ENCODE results near the gene PSMA2.
"Not testable (repeated sequence)": the region's sequence is repeated elsewhere in the genome, so short reads cannot be mapped to it uniquely, and the experiment has no call there.

The PSMA2 gene

GRCh38 chr7:42913591-42913990, 18.4 kb downstream of the PSMA2 start:
- Mint-ChIP-seq H3K4me3 (no peak overlapping the region), H3K36me3 (ENCODE audit: insufficient read depth) (peaks cover 32% of the 10 kb centered on the region), H3K9me3 (no peaks in the 10 kb centered on the region), H3K27ac (ENCODE audit: low read depth) (no peak overlapping the region), H3K4me1 (peaks cover 37% of the 10 kb centered on the region), H3K27me3 (no peaks in the 10 kb centered on the region)
- DNase-seq (ENCODE audit: low spot score in 2 of 2) (no peak), ATAC-seq (replicated peaks; ENCODE audit: extremely low read depth, poor library complexity, severe bottlenecking) (no peak)

DNA sequence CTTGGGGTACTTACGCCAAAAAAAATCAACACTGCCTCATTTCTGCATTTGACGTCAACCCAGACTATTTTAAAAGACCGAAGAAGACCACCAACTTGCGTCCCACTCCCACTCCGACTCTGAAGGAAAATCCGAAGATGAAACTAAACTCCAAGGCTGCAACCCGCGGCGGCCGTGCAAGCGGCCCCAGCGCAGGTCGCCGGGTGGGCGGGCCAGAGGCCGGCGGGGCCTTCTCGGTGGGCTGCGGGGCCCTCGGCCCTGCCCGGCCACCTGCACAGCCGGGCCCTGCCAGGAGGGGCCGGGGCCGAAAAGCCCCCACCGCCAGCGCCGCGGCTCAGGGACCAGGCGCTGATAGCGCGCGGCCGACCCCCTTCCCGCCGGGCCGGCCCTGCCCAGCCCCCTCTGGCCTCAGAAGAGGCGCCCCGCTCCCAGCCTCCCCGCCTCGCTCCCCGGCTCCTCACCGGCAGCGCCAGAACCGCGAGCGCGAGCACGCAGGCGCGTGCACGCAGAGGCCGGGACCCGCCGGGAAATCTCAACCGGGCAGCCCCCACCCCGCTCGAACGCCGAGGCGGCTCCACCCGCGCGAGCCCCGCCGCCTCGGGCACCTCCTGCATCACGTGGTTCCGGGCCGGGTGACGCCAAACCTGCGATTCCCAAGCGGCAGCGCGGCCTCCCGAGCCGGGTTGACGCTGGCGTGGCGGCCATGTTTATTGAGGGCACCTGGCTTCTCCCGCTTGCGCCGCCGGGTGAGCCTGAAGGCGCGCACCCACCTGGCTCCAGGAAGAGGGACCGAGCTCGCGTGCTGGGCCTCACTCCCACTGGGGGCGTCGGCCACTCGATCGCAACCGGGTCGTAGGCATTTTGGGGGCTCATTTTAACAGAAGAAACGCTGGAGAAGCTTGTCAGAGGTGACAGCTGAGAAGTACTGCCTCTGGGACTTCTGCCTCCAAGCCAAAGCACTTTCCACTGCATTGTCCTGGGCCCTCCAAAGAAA, 20.2 kb downstream of the PSMA2 start, which contains the start of gene C7orf25:
Gene C7orf25, minus strand, starts transcription at position 617 of the 994 bp plus-strand sequence. CDS start 1,170 bp downstream, outside the sequence.
- Mint-ChIP-seq H3K4me3 (peak within 1 kb of the TSS; percentile 84), H3K36me3 (ENCODE audit: insufficient read depth) (peaks cover 23% of the 10 kb centered on the region), H3K27me3 (no peaks in the 10 kb centered on the region), H3K27ac (ENCODE audit: low read depth) (peak within 1 kb of the TSS; percentile 87), H3K4me1 (peaks cover 50% of the 10 kb centered on the region), H3K9me3 (no peaks in the 10 kb centered on the region)
- peak; percentile 90 for ATAC-seq (replicated peaks; ENCODE audit: extremely low read depth, poor library complexity, severe bottlenecking)
- peak; percentile 91 to 94 for DNase-seq (ENCODE audit: low spot score in 2 of 2)

DNA sequence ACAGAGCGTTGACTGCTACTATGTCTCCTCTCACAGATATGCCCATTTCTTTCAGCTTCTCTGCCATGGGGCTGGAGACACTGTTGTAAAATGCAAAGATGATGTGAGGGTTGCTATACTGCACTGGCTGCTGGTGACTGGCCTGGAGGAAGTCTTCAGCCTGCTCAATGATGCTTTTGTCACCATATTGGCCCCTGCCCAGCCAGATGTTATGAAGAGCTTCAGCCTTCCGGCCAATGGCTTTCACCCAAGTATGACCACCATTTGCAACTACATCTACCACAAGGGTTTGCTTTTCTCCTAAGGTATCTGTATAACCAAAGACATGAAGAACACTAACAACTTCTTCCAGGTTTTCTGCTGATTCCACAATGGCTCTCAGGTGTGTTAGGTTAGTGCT, 21.7 kb downstream of the PSMA2 start:
- no peaks in the 10 kb centered on the region for H3K27me3 Mint-ChIP-seq
- DNase-seq (ENCODE audit: low spot score in 2 of 2) (no peak), ATAC-seq (replicated peaks; ENCODE audit: extremely low read depth, poor library complexity, severe bottlenecking) (no peak)
- H3K4me3 Mint-ChIP-seq = no peak overlapping the region
- H3K36me3 Mint-ChIP-seq (ENCODE audit: insufficient read depth) = peaks cover 15% of the 10 kb centered on the region
- peak overlapping the region; percentile 16 for H3K27ac Mint-ChIP-seq (ENCODE audit: low read depth)
- peaks cover 54% of the 10 kb centered on the region for H3K4me1 Mint-ChIP-seq
- H3K9me3 Mint-ChIP-seq = no peaks in the 10 kb centered on the region

- Mint-ChIP-seq H3K27me3 (no peaks in the 10 kb centered on the region), H3K36me3 (ENCODE audit: insufficient read depth) (peaks cover 7% of the 10 kb centered on the region), H3K9me3 (no peaks in the 10 kb centered on the region), H3K4me3 (no peak overlapping the region), H3K27ac (ENCODE audit: low read depth) (no peak overlapping the region), H3K4me1 (peaks cover 45% of the 10 kb centered on the region)
- ATAC-seq (replicated peaks; ENCODE audit: extremely low read depth, poor library complexity, severe bottlenecking) (no peak), DNase-seq (ENCODE audit: low spot score in 2 of 2) (no peak)
These were observed 24.7 kb downstream of the PSMA2 start for GRCh38 chr7:42907316-42907715.

- no peaks in the 10 kb centered on the region for H3K9me3 Mint-ChIP-seq
- DNase-seq (ENCODE audit: low spot score in 2 of 2) (no peak), ATAC-seq (replicated peaks; ENCODE audit: extremely low read depth, poor library complexity, severe bottlenecking) (no peak)
- no peak overlapping the region for H3K4me3 Mint-ChIP-seq
- H3K4me1 Mint-ChIP-seq = peaks cover 37% of the 10 kb centered on the region
- H3K27me3 Mint-ChIP-seq = no peaks in the 10 kb centered on the region
- peaks cover 5% of the 10 kb centered on the region for H3K36me3 Mint-ChIP-seq (ENCODE audit: insufficient read depth)
- no peak overlapping the region for H3K27ac Mint-ChIP-seq (ENCODE audit: low read depth)
These were observed 25.8 kb downstream of the PSMA2 start for GRCh38 chr7:42906181-42906580.

DNA sequence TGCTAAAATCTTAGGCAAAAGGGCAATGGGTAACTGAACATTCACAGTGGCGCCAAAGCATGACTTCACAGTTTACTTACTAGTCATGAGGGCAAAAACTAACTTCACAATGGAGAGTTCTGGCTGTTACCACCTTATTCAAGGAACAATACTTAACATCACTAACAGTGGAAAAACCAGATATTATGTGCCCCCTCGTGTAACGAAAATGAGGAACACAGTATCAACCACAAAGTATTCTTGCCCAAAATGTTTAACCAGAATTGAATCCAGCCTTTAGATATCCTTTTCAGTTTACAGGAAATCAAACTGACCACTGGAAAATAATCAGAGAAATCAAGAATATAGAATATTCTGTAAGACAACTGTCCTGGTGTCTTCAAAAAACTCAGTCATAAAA, 29.6 kb downstream of the PSMA2 start:
- ATAC-seq (replicated peaks; ENCODE audit: extremely low read depth, poor library complexity, severe bottlenecking) (no peak), DNase-seq (ENCODE audit: low spot score in 2 of 2) (no peak)
- Mint-ChIP-seq H3K4me1 (peaks cover 7% of the 10 kb centered on the region), H3K27ac (ENCODE audit: low read depth) (no peak overlapping the region), H3K27me3 (peaks cover 7% of the 10 kb centered on the region), H3K36me3 (ENCODE audit: insufficient read depth) (no peaks in the 10 kb centered on the region), H3K4me3 (no peak overlapping the region), H3K9me3 (no peaks in the 10 kb centered on the region)

DNA sequence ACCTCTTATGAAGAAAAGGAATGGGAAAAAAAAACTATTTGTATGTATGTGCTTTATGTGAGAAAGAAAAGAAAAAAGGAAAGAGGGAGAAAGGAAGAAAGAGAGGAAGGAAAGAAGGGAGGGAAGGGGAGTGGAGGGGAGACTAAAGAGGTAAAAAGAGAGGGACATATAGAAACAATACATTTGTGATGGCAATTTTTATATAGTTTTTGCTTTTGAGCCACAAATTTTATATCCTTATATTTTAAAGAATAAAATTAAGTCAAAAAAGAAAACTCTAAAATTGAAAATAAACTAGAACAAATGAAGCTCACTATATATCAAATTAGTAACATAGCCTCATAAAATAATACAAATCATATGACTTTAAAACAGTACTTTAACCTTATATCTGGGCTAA, 31.1 kb downstream of the PSMA2 start:
- H3K36me3 Mint-ChIP-seq (ENCODE audit: insufficient read depth) = no peaks in the 10 kb centered on the region
- no peak overlapping the region for H3K4me3 Mint-ChIP-seq
- peaks cover 22% of the 10 kb centered on the region for H3K27me3 Mint-ChIP-seq
- ATAC-seq (replicated peaks; ENCODE audit: extremely low read depth, poor library complexity, severe bottlenecking) (no peak), DNase-seq (ENCODE audit: low spot score in 2 of 2) (no peak)
- no peak overlapping the region for H3K27ac Mint-ChIP-seq (ENCODE audit: low read depth)
- no peaks in the 10 kb centered on the region for H3K9me3 Mint-ChIP-seq
- no peaks in the 10 kb centered on the region for H3K4me1 Mint-ChIP-seq

DNA sequence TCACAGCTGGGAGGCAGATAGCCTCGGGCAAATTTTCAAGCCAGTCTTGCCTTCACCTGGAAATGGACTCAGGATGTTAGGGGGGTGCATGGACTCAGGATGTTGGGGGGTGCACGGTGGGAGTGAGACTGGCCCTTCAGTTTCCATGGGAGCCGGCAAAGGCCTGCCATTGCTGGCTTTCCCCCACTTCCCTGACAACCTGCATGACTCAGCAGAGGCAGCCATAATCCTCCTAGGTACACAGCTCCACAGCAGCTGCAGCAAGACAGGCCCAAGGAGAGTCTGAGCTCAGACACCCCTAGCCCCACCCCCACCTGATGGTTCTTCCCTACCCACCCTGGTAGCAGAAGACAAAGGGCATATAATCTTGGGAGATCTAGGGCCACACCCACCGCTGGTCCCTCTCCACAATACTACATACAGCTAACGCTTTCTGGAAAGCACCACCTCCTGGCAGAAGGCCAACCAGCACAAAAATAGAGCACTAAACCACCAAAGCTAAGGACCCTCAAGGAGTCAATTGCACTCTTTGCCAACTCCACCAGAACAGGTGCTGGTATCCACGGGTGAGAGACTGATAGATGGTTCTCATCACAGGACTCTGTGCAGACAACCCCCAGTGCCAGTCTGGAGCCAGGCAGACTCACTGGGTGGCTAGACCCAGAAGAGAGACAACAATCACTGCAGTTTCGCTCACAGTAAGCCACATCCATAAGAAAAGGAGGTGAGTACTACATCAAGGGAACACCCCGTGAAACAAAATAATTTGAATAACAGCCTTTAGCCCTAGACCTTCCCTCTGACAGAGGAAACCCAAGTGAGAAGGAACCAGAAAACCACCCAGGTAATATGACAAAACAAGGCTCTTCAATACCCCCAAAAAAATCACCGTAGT, 38.4 kb downstream of the PSMA2 start:
- no peak for ATAC-seq (replicated peaks; ENCODE audit: extremely low read depth, poor library complexity, severe bottlenecking)
- no peak for DNase-seq (ENCODE audit: low spot score in 2 of 2)
- H3K4me3 Mint-ChIP-seq = no peak overlapping the region
- H3K27ac Mint-ChIP-seq (ENCODE audit: low read depth) = no peak overlapping the region
- peaks cover 8% of the 10 kb centered on the region for H3K4me1 Mint-ChIP-seq
- peaks cover 2% of the 10 kb centered on the region for H3K36me3 Mint-ChIP-seq (ENCODE audit: insufficient read depth)
- H3K27me3 Mint-ChIP-seq = peaks cover 35% of the 10 kb centered on the region
- peaks cover 7% of the 10 kb centered on the region for H3K9me3 Mint-ChIP-seq

DNA sequence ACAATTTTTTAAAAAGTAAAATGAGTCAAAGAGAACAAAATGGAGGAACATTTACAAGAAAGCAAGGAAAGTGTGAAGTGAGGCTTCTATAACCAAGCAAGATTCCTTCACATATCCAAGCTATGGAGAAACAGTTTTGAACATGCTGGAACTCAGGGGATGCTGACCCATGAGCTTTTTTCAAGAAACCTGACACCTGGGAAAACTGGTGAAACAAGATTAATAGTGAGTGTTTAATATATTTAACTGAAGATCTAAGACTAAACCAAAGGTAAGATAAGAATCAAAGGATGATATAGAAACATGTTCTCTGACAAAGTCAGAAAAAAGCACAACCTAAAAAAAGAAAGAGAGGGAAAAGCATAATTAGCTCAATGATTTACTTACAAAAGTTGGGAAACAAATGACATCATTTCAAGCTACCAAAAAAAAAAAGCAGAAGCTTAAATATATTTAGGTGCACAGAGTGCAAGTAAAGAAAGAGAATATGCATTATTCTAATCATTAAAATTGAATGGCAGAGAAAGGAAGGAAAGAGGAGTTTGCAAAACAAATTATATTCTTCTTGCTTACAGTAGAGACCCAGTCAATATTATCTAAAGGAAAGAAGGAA, 45.0 kb downstream of the PSMA2 start:
- H3K9me3 Mint-ChIP-seq = no peaks in the 10 kb centered on the region
- peaks cover 30% of the 10 kb centered on the region for H3K27me3 Mint-ChIP-seq
- H3K36me3 Mint-ChIP-seq (ENCODE audit: insufficient read depth) = peaks cover 4% of the 10 kb centered on the region
- peaks cover 15% of the 10 kb centered on the region for H3K4me1 Mint-ChIP-seq
- DNase-seq (ENCODE audit: low spot score in 2 of 2) (no peak), ATAC-seq (replicated peaks; ENCODE audit: extremely low read depth, poor library complexity, severe bottlenecking) (no peak)
- peak overlapping the region; percentile 1 for H3K4me3 Mint-ChIP-seq
- no peak overlapping the region for H3K27ac Mint-ChIP-seq (ENCODE audit: low read depth)

GRCh38 chr7:42886129-42886528, 45.8 kb downstream of the PSMA2 start:
- no peak for ATAC-seq (replicated peaks; ENCODE audit: extremely low read depth, poor library complexity, severe bottlenecking)
- H3K4me3 Mint-ChIP-seq = no peak overlapping the region
- H3K27me3 Mint-ChIP-seq = peaks cover 30% of the 10 kb centered on the region
- H3K36me3 Mint-ChIP-seq (ENCODE audit: insufficient read depth) = peaks cover 4% of the 10 kb centered on the region
- no peak overlapping the region for H3K27ac Mint-ChIP-seq (ENCODE audit: low read depth)
- no peak for DNase-seq (ENCODE audit: low spot score in 2 of 2)
- H3K4me1 Mint-ChIP-seq = peaks cover 15% of the 10 kb centered on the region
- no peaks in the 10 kb centered on the region for H3K9me3 Mint-ChIP-seq

DNA sequence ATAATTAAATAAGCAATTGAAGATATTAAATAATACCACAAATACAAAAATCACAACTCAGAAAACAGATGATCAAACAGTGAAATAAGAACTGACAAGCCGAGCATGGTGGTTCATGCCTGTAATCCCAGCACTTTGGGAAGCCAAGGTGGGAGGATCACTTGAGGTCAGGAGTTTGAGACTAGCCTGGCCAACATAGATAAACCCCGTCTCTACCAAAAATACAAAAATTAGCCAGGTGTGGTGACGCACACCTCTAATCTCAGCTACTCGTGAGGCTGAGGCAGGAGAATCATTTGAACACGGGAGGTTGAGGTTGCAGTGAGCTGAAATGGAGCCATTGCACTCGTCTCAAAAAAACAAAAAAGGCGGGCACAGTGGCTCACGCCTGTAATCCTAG, 46.8 kb downstream of the PSMA2 start:
- not testable (repeated sequence) for H3K4me3 Mint-ChIP-seq; H3K36me3 Mint-ChIP-seq (ENCODE audit: insufficient read depth); ATAC-seq (replicated peaks; ENCODE audit: extremely low read depth, poor library complexity, severe bottlenecking); DNase-seq (ENCODE audit: low spot score in 2 of 2); H3K9me3 Mint-ChIP-seq; H3K27ac Mint-ChIP-seq (ENCODE audit: low read depth)
- Mint-ChIP-seq H3K4me1 (peaks cover 15% of the 10 kb centered on the region), H3K27me3 (peaks cover 30% of the 10 kb centered on the region)

DNA sequence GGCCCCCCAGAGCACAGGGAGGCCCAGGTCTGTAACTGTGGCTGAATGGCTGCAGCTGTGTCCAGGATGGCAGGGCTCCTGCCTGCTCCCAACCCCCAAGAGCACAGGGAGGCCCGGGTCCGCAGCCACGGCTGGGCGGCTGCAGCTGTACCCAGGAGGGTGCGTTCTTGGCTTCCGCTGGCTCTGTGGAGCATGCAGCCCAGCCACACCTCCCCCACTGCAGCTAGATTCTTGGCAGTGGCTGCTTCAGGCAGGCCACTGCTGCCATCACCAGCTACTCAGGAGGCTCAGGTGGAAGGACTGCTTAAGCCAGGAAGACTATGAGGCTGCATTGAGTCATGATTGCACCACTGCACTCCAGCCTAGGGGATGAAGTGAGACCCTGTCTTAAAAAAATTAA, 48.0 kb downstream of the PSMA2 start:
- H3K4me1 Mint-ChIP-seq = peaks cover 10% of the 10 kb centered on the region
- no peaks in the 10 kb centered on the region for H3K9me3 Mint-ChIP-seq
- no peak for ATAC-seq (replicated peaks; ENCODE audit: extremely low read depth, poor library complexity, severe bottlenecking)
- no peak overlapping the region for H3K4me3 Mint-ChIP-seq
- peaks cover 2% of the 10 kb centered on the region for H3K36me3 Mint-ChIP-seq (ENCODE audit: insufficient read depth)
- peaks cover 35% of the 10 kb centered on the region for H3K27me3 Mint-ChIP-seq
- no peak for DNase-seq (ENCODE audit: low spot score in 2 of 2)
- H3K27ac Mint-ChIP-seq (ENCODE audit: low read depth) = no peak overlapping the region
